Type B pancreatic cell (in vitro differentiated cells): ENCODE results near the gene LRRK2. TPM values are rescaled to one million over a fixed set of nuclear protein-coding genes. Genes with fewer than 3 reads are reported as not detected.
"Not testable (repeated sequence)": the region's sequence is repeated elsewhere in the genome, so short reads cannot be mapped to it uniquely, and the experiment has no call there.

ENCODE experiments used
- DNase-seq: peaks from one replicate; pipeline ENCODE4 v3.0.0; 2021; ENCODE audit warnings: mixed read lengths; ENCODE audit not compliant: unreplicated experiment; ENCODE audit errors: extremely low spot score
- H3K27ac Mint-ChIP-seq: 2 replicates; pipeline ENCODE4 v1.8.0; 2021; ENCODE audit warnings: mild to moderate bottlenecking, mixed read lengths
- H3K27me3 Mint-ChIP-seq: 2 replicates; pipeline ENCODE4 v1.8.0; 2021; ENCODE audit warnings: mixed read lengths
- H3K36me3 Mint-ChIP-seq: 2 replicates; pipeline ENCODE4 v1.8.0; 2021; ENCODE audit warnings: mixed read lengths
- H3K4me1 Mint-ChIP-seq: one replicate; pipeline ENCODE4 v1.8.0; 2021; ENCODE audit warnings: mixed read lengths; ENCODE audit not compliant: unreplicated experiment
- H3K4me3 Mint-ChIP-seq: 2 replicates; pipeline ENCODE4 v1.8.0; 2021; ENCODE audit warnings: mild to moderate bottlenecking, mixed read lengths
- H3K9me3 Mint-ChIP-seq: 2 replicates; pipeline ENCODE4 v1.8.0; 2021; ENCODE audit warnings: mixed read lengths
- total RNA-seq: library from RNA; stranded (reverse); gene quantifications from 2 replicates; pipeline ENCODE4 v1.2.1, GENCODE V29; 2021; ENCODE audit warnings: low replicate concordance
- TF ChIP-seq, protein P1 (sequence below): fragments of 200-600 bp; sonication (generic); conservative IDR thresholded peaks from 2 replicates; pipeline ENCODE4 v1.5.0; 2021; ENCODE audit warnings: antibody characterized with exemption, mild to moderate bottlenecking

The LRRK2 gene
- total RNA-seq, 1 donor from 2014 or later = 0.75 TPM

GRCh38 chr12:40238979-40239378 lies 14.2 kb downstream of the LRRK2 start:
- Mint-ChIP-seq H3K27ac (no peak overlapping the region), H3K36me3 (no peaks in the 10 kb centered on the region), H3K4me3 (no peak overlapping the region), H3K27me3 (no peaks in the 10 kb centered on the region), H3K4me1 (peaks cover 5% of the 10 kb centered on the region), H3K9me3 (no peaks in the 10 kb centered on the region)
- TF ChIP-seq, protein P1, sequence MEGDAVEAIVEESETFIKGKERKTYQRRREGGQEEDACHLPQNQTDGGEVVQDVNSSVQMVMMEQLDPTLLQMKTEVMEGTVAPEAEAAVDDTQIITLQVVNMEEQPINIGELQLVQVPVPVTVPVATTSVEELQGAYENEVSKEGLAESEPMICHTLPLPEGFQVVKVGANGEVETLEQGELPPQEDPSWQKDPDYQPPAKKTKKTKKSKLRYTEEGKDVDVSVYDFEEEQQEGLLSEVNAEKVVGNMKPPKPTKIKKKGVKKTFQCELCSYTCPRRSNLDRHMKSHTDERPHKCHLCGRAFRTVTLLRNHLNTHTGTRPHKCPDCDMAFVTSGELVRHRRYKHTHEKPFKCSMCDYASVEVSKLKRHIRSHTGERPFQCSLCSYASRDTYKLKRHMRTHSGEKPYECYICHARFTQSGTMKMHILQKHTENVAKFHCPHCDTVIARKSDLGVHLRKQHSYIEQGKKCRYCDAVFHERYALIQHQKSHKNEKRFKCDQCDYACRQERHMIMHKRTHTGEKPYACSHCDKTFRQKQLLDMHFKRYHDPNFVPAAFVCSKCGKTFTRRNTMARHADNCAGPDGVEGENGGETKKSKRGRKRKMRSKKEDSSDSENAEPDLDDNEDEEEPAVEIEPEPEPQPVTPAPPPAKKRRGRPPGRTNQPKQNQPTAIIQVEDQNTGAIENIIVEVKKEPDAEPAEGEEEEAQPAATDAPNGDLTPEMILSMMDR = no peak
- no peak for DNase-seq

DNA sequence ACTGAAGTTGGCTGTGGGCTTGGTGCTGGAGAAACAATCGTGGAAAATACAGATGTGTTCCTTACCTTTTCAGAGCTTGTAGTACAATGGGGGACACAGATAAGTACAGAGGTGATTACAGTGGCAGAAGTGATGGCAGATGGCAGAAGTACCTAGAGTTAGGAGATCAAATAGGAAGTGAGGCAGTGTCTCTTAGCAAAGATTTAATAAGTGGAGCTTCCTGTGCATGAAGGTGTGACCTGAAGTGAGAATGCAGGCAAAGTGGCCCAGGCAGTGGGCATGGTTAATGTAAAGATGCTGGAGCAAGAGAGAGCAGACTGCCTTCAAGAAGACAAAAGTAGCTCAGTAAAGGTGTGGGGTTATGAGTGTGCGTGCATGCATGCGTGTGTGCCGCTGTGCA lies 16.0 kb downstream of the LRRK2 start:
- Mint-ChIP-seq H3K9me3 (no peaks in the 10 kb centered on the region), H3K27me3 (no peaks in the 10 kb centered on the region), H3K4me1 (peaks cover 5% of the 10 kb centered on the region), H3K4me3 (no peak overlapping the region), H3K36me3 (no peaks in the 10 kb centered on the region), H3K27ac (no peak overlapping the region)
- DNase-seq = no peak
- TF ChIP-seq, protein P1 = no peak

DNA sequence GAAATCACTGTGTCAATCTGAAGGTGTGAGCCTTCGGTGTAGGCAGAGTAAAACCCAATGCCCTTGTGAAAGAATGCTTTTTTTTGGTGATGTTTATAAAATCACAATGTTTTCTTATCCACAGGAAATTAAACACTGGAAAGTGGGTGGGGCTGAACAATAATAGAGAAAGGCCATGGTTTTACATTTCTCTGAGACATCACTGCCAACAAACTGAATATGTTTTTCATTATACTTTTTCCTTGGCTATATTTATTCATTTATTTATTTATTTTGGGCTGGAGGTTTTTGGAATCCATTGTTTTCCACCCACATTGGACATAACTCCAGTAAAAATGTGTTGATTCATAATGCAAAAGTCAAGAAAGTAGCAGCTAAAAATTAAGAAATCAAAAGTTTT lies 16.9 kb downstream of the LRRK2 start:
- TF ChIP-seq, protein P1 = no peak
- Mint-ChIP-seq H3K36me3 (no peaks in the 10 kb centered on the region), H3K4me1 (peaks cover 5% of the 10 kb centered on the region), H3K4me3 (no peak overlapping the region), H3K27me3 (no peaks in the 10 kb centered on the region), H3K27ac (no peak overlapping the region), H3K9me3 (no peaks in the 10 kb centered on the region)
- DNase-seq = no peak

- not testable (repeated sequence) for DNase-seq, H3K36me3 Mint-ChIP-seq, H3K27ac Mint-ChIP-seq, H3K9me3 Mint-ChIP-seq, H3K4me1 Mint-ChIP-seq, H3K27me3 Mint-ChIP-seq, H3K4me3 Mint-ChIP-seq
Observed at GRCh38 chr12:40244526-40245156, 19.8 kb downstream of the LRRK2 start.

DNA sequence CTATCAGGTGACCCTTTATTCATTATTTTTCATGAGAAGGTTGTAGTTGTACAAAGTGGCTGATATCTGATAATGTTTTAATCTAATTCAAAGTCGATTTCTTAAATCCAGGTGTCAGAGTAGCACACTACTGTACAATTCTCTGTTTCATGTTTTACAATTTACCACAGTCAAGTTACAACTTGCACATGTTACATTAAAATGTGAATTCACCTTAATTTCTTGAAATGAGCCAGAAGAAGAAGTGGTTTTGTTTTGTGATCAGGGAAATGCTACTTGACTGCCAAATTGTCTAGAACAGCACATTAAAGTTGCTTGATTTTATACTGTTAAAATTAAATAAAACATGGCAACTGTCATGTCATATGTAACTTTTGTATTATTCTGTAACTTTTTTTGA lies 23.2 kb downstream of the LRRK2 start:
- no peaks in the 10 kb centered on the region for H3K27me3 Mint-ChIP-seq
- H3K36me3 Mint-ChIP-seq = no peaks in the 10 kb centered on the region
- no peak overlapping the region for H3K4me3 Mint-ChIP-seq
- H3K27ac Mint-ChIP-seq = no peak overlapping the region
- DNase-seq = no peak
- TF ChIP-seq, protein P1 = no peak
- no peaks in the 10 kb centered on the region for H3K9me3 Mint-ChIP-seq
- H3K4me1 Mint-ChIP-seq = no peaks in the 10 kb centered on the region

- no peak overlapping the region for H3K27ac Mint-ChIP-seq
- no peaks in the 10 kb centered on the region for H3K27me3 Mint-ChIP-seq
- no peaks in the 10 kb centered on the region for H3K4me1 Mint-ChIP-seq
- no peak overlapping the region for H3K4me3 Mint-ChIP-seq
- H3K36me3 Mint-ChIP-seq = no peaks in the 10 kb centered on the region
- H3K9me3 Mint-ChIP-seq = no peaks in the 10 kb centered on the region
- no peak for DNase-seq
- TF ChIP-seq, protein P1 = no peak
Observed at GRCh38 chr12:40248585-40249297, 23.9 kb downstream of the LRRK2 start.

GRCh38 chr12:40250652-40251051 lies 25.9 kb downstream of the LRRK2 start:
- H3K4me3 Mint-ChIP-seq, DNase-seq: not testable (repeated sequence)

More at GRCh38 chr12:40250652-40251051, 25.9 kb downstream of the LRRK2 start:
- not testable (repeated sequence) for H3K9me3 Mint-ChIP-seq, H3K36me3 Mint-ChIP-seq, H3K27me3 Mint-ChIP-seq, H3K4me1 Mint-ChIP-seq, H3K27ac Mint-ChIP-seq
